ENCODE measurements around the gene TMEM63C.

TMEM63C gene

DNA sequence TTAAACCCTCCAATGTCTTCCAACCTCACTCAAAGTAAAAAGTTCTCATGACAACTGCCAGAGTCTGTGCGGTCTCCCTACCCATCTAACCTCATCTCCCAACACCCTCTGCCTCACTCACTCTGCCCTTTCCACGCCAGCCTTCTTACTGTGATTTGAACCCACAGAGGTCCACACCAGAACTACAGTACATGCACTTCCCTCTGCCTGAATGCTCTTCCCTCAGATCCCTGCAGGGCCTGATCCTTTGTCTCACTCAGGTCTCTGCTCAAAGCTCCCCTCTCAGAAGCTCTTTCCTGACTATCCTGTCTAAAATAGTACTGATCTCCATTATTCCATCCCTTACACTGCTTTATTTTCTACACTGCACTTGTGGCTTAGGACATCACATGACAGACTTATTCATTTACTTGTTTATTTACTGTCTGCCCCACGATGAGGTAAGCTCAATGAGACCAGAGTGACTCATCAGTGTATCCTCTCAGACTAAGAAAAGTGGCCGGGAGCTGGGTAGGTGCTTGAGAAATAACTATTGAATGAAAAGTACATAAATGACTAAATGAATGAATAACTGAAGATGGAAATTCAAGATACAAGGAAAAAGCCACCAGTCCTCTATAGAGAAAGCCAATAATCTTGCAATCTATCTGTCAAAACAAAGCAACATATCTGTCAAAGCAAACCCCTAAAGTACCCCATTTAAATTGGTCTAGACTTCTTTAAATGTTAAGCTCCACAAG lies 122.0 kb downstream of the TMEM63C start (continued):
- TF ChIP-seq, protein P1, sequence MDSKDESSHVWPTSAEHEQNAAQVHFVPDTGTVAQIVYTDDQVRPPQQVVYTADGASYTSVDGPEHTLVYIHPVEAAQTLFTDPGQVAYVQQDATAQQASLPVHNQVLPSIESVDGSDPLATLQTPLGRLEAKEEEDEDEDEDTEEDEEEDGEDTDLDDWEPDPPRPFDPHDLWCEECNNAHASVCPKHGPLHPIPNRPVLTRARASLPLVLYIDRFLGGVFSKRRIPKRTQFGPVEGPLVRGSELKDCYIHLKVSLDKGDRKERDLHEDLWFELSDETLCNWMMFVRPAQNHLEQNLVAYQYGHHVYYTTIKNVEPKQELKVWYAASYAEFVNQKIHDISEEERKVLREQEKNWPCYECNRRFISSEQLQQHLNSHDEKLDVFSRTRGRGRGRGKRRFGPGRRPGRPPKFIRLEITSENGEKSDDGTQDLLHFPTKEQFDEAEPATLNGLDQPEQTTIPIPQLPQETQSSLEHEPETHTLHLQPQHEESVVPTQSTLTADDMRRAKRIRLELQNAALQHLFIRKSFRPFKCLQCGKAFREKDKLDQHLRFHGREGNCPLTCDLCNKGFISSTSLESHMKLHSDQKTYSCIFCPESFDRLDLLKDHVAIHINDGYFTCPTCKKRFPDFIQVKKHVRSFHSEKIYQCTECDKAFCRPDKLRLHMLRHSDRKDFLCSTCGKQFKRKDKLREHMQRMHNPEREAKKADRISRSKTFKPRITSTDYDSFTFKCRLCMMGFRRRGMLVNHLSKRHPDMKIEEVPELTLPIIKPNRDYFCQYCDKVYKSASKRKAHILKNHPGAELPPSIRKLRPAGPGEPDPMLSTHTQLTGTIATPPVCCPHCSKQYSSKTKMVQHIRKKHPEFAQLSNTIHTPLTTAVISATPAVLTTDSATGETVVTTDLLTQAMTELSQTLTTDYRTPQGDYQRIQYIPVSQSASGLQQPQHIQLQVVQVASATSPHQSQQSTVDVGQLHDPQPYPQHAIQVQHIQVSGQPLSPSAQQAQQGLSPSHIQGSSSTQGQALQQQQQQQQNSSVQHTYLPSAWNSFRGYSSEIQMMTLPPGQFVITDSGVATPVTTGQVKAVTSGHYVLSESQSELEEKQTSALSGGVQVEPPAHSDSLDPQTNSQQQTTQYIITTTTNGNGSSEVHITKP (tag by site-specific recombination; IDR thresholded peaks at IDR 0.05): peak; percentile 89
- TF ChIP-seq ZNF664 (tag by site-specific recombination; IDR thresholded peaks at IDR 0.05): no peak
- no peak for TF ChIP-seq ZNF48 (tag by site-specific recombination; IDR thresholded peaks at IDR 0.05)
- TF ChIP-seq TCF7L2 (IDR thresholded peaks at IDR 0.05; ENCODE audit: borderline replicate concordance, low read depth, low read length): no peak
- peak; percentile 87 for TF ChIP-seq ZNF629 (tag by site-specific recombination; IDR thresholded peaks at IDR 0.05)
- TF ChIP-seq, protein P2, sequence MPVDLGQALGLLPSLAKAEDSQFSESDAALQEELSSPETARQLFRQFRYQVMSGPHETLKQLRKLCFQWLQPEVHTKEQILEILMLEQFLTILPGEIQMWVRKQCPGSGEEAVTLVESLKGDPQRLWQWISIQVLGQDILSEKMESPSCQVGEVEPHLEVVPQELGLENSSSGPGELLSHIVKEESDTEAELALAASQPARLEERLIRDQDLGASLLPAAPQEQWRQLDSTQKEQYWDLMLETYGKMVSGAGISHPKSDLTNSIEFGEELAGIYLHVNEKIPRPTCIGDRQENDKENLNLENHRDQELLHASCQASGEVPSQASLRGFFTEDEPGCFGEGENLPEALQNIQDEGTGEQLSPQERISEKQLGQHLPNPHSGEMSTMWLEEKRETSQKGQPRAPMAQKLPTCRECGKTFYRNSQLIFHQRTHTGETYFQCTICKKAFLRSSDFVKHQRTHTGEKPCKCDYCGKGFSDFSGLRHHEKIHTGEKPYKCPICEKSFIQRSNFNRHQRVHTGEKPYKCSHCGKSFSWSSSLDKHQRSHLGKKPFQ (tag by site-specific recombination; IDR thresholded peaks at IDR 0.05): no peak
- no peak for TF ChIP-seq ZNF132 (tag by site-specific recombination; IDR thresholded peaks at IDR 0.05; ENCODE audit: borderline replicate concordance)
- no peak for TF ChIP-seq ZFP37 (tag by site-specific recombination; IDR thresholded peaks at IDR 0.05)
- no peak for TF ChIP-seq ZNF621 (tag by site-specific recombination; IDR thresholded peaks at IDR 0.05)
- no peak for TF ChIP-seq ZSCAN30 (tag by site-specific recombination; IDR thresholded peaks at IDR 0.05)
- no peak for TF ChIP-seq ZNF23 (tag by site-specific recombination; IDR thresholded peaks at IDR 0.05; ENCODE audit: borderline replicate concordance)
- TF ChIP-seq HOXD13 (CRISPR knock-in tag; IDR thresholded peaks at IDR 0.05; ENCODE audit: borderline replicate concordance): no peak
- TF ChIP-seq KLF9 (tag by site-specific recombination; IDR thresholded peaks at IDR 0.05; ENCODE audit: low read depth): no peak
- TF ChIP-seq ZNF837 (tag by site-specific recombination; IDR thresholded peaks at IDR 0.05): no peak
- no peak for TF ChIP-seq MEIS1 (CRISPR knock-in tag; IDR thresholded peaks at IDR 0.05; ENCODE audit: borderline replicate concordance)
- TF ChIP-seq, protein P3, sequence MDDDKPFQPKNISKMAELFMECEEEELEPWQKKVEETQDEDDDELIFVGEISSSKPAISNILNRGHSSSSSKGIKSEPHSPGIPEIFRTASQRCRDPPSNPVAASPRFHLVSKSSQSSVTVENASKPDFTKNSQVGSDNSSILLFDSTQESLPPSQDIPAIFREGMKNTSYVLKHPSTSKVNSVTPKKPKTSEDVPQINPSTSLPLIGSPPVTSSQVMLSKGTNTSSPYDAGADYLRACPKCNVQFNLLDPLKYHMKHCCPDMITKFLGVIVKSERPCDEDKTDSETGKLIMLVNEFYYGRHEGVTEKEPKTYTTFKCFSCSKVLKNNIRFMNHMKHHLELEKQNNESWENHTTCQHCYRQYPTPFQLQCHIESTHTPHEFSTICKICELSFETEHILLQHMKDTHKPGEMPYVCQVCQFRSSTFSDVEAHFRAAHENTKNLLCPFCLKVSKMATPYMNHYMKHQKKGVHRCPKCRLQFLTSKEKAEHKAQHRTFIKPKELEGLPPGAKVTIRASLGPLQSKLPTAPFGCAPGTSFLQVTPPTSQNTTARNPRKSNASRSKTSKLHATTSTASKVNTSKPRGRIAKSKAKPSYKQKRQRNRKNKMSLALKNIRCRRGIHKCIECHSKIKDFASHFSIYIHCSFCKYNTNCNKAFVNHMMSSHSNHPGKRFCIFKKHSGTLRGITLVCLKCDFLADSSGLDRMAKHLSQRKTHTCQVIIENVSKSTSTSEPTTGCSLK (tag by site-specific recombination; IDR thresholded peaks at IDR 0.05): no peak
- peak; percentile 14 for TF ChIP-seq ZNF654 (tag by site-specific recombination; IDR thresholded peaks at IDR 0.05; ENCODE audit: low read depth)
- TF ChIP-seq PRDM1 (tag by site-specific recombination; IDR thresholded peaks at IDR 0.05): peak; percentile 82
- TF ChIP-seq, protein P4, sequence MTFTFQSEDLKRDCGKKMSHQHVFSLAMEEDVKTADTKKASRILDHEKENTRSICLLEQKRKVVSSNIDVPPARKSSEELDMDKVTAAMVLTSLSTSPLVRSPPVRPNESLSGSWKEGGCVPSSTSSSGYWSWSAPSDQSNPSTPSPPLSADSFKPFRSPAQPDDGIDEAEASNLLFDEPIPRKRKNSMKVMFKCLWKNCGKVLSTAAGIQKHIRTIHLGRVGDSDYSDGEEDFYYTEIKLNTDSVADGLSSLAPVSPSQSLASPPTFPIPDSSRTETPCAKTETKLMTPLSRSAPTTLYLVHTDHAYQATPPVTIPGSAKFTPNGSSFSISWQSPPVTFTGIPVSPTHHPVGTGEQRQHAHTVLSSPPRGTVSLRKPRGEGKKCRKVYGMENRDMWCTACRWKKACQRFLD (tag by site-specific recombination; IDR thresholded peaks at IDR 0.05): no peak
- no peak for TF ChIP-seq ZNF292 (tag by site-specific recombination; IDR thresholded peaks at IDR 0.05; ENCODE audit: borderline replicate concordance, low read depth)
- no peak for TF ChIP-seq ZNF175 (tag by site-specific recombination; IDR thresholded peaks at IDR 0.05)
- 0 out of 2 replicates have a peak, but pooled peaks have one; percentile 11 for TF ChIP-seq SP2 (tag by site-specific recombination; IDR thresholded peaks at IDR 0.05)
- no peak for TF ChIP-seq ZNF596 (tag by site-specific recombination; IDR thresholded peaks at IDR 0.05)
- no peak for TF ChIP-seq SP3 (tag by site-specific recombination; IDR thresholded peaks at IDR 0.05)
- TF ChIP-seq, protein P5, sequence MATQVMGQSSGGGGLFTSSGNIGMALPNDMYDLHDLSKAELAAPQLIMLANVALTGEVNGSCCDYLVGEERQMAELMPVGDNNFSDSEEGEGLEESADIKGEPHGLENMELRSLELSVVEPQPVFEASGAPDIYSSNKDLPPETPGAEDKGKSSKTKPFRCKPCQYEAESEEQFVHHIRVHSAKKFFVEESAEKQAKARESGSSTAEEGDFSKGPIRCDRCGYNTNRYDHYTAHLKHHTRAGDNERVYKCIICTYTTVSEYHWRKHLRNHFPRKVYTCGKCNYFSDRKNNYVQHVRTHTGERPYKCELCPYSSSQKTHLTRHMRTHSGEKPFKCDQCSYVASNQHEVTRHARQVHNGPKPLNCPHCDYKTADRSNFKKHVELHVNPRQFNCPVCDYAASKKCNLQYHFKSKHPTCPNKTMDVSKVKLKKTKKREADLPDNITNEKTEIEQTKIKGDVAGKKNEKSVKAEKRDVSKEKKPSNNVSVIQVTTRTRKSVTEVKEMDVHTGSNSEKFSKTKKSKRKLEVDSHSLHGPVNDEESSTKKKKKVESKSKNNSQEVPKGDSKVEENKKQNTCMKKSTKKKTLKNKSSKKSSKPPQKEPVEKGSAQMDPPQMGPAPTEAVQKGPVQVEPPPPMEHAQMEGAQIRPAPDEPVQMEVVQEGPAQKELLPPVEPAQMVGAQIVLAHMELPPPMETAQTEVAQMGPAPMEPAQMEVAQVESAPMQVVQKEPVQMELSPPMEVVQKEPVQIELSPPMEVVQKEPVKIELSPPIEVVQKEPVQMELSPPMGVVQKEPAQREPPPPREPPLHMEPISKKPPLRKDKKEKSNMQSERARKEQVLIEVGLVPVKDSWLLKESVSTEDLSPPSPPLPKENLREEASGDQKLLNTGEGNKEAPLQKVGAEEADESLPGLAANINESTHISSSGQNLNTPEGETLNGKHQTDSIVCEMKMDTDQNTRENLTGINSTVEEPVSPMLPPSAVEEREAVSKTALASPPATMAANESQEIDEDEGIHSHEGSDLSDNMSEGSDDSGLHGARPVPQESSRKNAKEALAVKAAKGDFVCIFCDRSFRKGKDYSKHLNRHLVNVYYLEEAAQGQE (tag by site-specific recombination; IDR thresholded peaks at IDR 0.05): no peak
- no peak for TF ChIP-seq ZNF221 (tag by site-specific recombination; IDR thresholded peaks at IDR 0.05; ENCODE audit: borderline replicate concordance)
- no peak for TF ChIP-seq ZNF585B (tag by site-specific recombination; IDR thresholded peaks at IDR 0.05)
- TF ChIP-seq ZNF223 (tag by site-specific recombination; IDR thresholded peaks at IDR 0.05): no peak
- TF ChIP-seq ZNF37A (tag by site-specific recombination; IDR thresholded peaks at IDR 0.05): no peak
